ENCODE data around the gene USP35.

USP35 gene

DNA sequence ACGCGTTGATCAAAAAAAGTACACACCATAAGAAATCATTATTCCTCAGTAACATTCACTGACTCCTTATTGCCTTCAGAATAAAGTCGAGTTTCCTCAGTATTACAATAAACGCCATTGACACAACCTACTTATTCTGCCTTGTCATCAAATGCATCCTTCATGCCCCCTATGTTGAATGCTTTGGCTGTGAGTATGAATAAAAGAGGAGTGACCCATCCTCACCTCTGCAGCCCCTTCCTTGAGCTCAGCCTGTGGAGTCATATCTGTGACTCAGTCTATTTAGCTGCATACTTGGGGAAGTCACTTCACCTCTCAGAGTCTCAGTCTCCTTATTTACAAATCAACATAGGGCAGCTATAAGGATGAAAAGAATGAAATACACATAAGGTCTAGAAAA lies 65.1 kb downstream of the USP35 start:
- TF ChIP-seq, protein P1, sequence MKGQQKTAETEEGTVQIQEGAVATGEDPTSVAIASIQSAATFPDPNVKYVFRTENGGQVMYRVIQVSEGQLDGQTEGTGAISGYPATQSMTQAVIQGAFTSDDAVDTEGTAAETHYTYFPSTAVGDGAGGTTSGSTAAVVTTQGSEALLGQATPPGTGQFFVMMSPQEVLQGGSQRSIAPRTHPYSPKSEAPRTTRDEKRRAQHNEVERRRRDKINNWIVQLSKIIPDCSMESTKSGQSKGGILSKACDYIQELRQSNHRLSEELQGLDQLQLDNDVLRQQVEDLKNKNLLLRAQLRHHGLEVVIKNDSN (IDR thresholded peaks at IDR 0.05) = no peak
- TF ChIP-seq CREB1 (IDR thresholded peaks at IDR 0.05; ENCODE audit: low read depth) = no peak
- no peak for TF ChIP-seq ZBTB7A (IDR thresholded peaks at IDR 0.05; ENCODE audit: low read depth)
- no peak for TF ChIP-seq NFIC (IDR thresholded peaks at IDR 0.05)
- TF ChIP-seq TAF1 (IDR thresholded peaks at IDR 0.05; ENCODE audit: low read depth) = no peak
- TF ChIP-seq TCF12 (IDR thresholded peaks at IDR 0.05; ENCODE audit: low read depth) = no peak
- TF ChIP-seq, protein P2, sequence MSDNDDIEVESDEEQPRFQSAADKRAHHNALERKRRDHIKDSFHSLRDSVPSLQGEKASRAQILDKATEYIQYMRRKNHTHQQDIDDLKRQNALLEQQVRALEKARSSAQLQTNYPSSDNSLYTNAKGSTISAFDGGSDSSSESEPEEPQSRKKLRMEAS (IDR thresholded peaks at IDR 0.05) = no peak
- no peak for TF ChIP-seq YY1 (IDR thresholded peaks at IDR 0.05; ENCODE audit: low read depth)
- TF ChIP-seq FOXM1 (IDR thresholded peaks at IDR 0.05; ENCODE audit: borderline replicate concordance, low read depth) = no peak
- no peak for TF ChIP-seq EP300 (IDR thresholded peaks at IDR 0.05; ENCODE audit: borderline replicate concordance)
- no peak for TF ChIP-seq TEAD4 (IDR thresholded peaks at IDR 0.05)
- TF ChIP-seq CEBPB (IDR thresholded peaks at IDR 0.05) = no peak
- TF ChIP-seq, protein P3, sequence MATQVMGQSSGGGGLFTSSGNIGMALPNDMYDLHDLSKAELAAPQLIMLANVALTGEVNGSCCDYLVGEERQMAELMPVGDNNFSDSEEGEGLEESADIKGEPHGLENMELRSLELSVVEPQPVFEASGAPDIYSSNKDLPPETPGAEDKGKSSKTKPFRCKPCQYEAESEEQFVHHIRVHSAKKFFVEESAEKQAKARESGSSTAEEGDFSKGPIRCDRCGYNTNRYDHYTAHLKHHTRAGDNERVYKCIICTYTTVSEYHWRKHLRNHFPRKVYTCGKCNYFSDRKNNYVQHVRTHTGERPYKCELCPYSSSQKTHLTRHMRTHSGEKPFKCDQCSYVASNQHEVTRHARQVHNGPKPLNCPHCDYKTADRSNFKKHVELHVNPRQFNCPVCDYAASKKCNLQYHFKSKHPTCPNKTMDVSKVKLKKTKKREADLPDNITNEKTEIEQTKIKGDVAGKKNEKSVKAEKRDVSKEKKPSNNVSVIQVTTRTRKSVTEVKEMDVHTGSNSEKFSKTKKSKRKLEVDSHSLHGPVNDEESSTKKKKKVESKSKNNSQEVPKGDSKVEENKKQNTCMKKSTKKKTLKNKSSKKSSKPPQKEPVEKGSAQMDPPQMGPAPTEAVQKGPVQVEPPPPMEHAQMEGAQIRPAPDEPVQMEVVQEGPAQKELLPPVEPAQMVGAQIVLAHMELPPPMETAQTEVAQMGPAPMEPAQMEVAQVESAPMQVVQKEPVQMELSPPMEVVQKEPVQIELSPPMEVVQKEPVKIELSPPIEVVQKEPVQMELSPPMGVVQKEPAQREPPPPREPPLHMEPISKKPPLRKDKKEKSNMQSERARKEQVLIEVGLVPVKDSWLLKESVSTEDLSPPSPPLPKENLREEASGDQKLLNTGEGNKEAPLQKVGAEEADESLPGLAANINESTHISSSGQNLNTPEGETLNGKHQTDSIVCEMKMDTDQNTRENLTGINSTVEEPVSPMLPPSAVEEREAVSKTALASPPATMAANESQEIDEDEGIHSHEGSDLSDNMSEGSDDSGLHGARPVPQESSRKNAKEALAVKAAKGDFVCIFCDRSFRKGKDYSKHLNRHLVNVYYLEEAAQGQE (IDR thresholded peaks at IDR 0.05; ENCODE audit: low read depth) = no peak
- TF ChIP-seq RAD21 (IDR thresholded peaks at IDR 0.05; ENCODE audit: low read depth) = no peak
- no peak for TF ChIP-seq EGR1 (IDR thresholded peaks at IDR 0.05)

DNA sequence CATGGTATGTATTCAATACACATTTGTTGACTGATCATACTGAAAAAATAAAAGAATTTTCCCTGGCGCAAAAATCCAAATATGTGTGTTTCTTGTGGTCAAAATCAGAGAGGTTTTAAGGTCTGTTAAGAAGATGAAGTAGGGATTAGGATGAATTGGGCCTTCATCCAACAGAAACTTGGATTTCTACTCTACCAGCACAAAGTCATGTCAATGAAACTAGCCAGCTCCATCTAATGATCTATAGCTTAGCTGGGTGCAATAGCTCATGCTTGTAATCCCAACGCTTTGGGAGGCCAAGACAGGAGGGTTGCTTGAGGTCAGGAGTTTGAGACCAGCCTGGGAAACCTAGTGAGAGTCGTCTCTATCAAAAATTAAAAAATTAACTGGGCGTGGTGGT lies 65.5 kb downstream of the USP35 start:
- TF ChIP-seq EGR1 (IDR thresholded peaks at IDR 0.05) (no peak), TCF12 (IDR thresholded peaks at IDR 0.05; ENCODE audit: low read depth) (no peak), NFIC (IDR thresholded peaks at IDR 0.05) (no peak), FOXM1 (IDR thresholded peaks at IDR 0.05; ENCODE audit: borderline replicate concordance, low read depth) (no peak), TEAD4 (IDR thresholded peaks at IDR 0.05) (no peak), ZBTB7A (IDR thresholded peaks at IDR 0.05; ENCODE audit: low read depth) (no peak), CREB1 (IDR thresholded peaks at IDR 0.05; ENCODE audit: low read depth) (no peak), EP300 (IDR thresholded peaks at IDR 0.05; ENCODE audit: borderline replicate concordance) (no peak), YY1 (IDR thresholded peaks at IDR 0.05; ENCODE audit: low read depth) (no peak), CEBPB (IDR thresholded peaks at IDR 0.05) (no peak), TAF1 (IDR thresholded peaks at IDR 0.05; ENCODE audit: low read depth) (no peak)
- TF ChIP-seq, protein P1 (IDR thresholded peaks at IDR 0.05) = no peak
- TF ChIP-seq, protein P2 (IDR thresholded peaks at IDR 0.05) = no peak
- TF ChIP-seq, protein P3 (IDR thresholded peaks at IDR 0.05; ENCODE audit: low read depth) = no peak

DNA sequence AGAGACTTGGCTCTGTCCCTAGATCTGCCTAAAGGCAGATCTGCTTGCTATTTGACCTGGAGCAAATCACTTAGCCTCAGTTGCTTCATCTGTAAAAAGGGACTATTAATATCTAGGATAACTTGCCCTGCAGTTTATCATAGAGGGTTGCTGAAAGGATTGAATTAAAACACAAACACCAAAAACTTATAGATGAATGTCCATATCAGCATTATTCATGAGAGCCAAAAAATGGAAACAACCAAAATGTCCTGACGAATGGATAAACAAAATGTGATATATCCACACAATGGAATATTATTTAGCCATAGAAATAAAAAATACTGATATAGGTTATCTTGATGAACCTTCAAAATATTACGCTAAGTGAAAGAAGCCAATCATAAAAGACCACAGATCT lies 67.2 kb downstream of the USP35 start:
- no peak for TF ChIP-seq EGR1 (IDR thresholded peaks at IDR 0.05)
- TF ChIP-seq, protein P1 (IDR thresholded peaks at IDR 0.05) = no peak
- no peak for TF ChIP-seq RAD21 (IDR thresholded peaks at IDR 0.05; ENCODE audit: low read depth)
- TF ChIP-seq CREB1 (IDR thresholded peaks at IDR 0.05; ENCODE audit: low read depth) = no peak
- TF ChIP-seq, protein P2 (IDR thresholded peaks at IDR 0.05) = no peak
- no peak for TF ChIP-seq TCF12 (IDR thresholded peaks at IDR 0.05; ENCODE audit: low read depth)

DNA sequence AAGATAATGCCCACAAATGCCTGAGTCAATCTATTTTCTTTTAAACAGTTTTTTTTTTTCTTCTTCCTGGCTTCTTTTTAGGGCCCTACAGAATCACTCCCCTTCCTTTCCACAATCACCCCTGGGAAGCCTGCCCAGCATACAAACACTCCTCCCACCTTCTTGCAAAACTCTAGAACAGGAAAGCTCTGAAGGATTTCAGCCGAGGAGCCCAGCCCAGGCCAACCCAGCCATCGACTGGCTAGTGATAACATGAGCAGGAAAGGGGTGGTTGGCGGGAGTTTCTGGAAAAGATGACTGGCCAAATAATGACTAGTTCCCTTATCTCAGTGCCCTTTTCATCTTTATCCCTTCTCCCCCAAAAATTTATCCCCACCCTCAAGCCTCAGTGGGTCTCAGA lies 68.2 kb downstream of the USP35 start:
- TF ChIP-seq ZBTB7A (IDR thresholded peaks at IDR 0.05; ENCODE audit: low read depth) = no peak
- TF ChIP-seq TEAD4 (IDR thresholded peaks at IDR 0.05) = no peak
- no peak for TF ChIP-seq CREB1 (IDR thresholded peaks at IDR 0.05; ENCODE audit: low read depth)
- no peak for TF ChIP-seq EGR1 (IDR thresholded peaks at IDR 0.05)
- no peak for TF ChIP-seq TCF12 (IDR thresholded peaks at IDR 0.05; ENCODE audit: low read depth)
- no peak for TF ChIP-seq YY1 (IDR thresholded peaks at IDR 0.05; ENCODE audit: low read depth)
- no peak for TF ChIP-seq CEBPB (IDR thresholded peaks at IDR 0.05)
- TF ChIP-seq FOXM1 (IDR thresholded peaks at IDR 0.05; ENCODE audit: borderline replicate concordance, low read depth) = no peak
- TF ChIP-seq EP300 (IDR thresholded peaks at IDR 0.05; ENCODE audit: borderline replicate concordance) = no peak
- no peak for TF ChIP-seq NFIC (IDR thresholded peaks at IDR 0.05)
- TF ChIP-seq, protein P3 (IDR thresholded peaks at IDR 0.05; ENCODE audit: low read depth) = no peak
- TF ChIP-seq, protein P1 (IDR thresholded peaks at IDR 0.05) = no peak
- TF ChIP-seq, protein P2 (IDR thresholded peaks at IDR 0.05) = no peak
- no peak for TF ChIP-seq TAF1 (IDR thresholded peaks at IDR 0.05; ENCODE audit: low read depth)
- TF ChIP-seq RAD21 (IDR thresholded peaks at IDR 0.05; ENCODE audit: low read depth) = no peak
